Pericardium fibroblast (primary cell): ENCODE data around the gene DRD2. TPM values are rescaled to one million over a fixed set of nuclear protein-coding genes. Genes with fewer than 3 reads are reported as not detected.

Experiments
- total RNA-seq: library from RNA; depleted of rRNA; stranded (reverse); fragments of >200 nt; gene quantifications from 2 replicates; pipeline ENCODE4 v1.2.3, GENCODE V29; 2015

The DRD2 gene
- total RNA-seq, result 0.23 TPM in 1 of 2 replicates, not detected in the other

GRCh38 chr11:113475160-113475761 is at the start of gene DRD2:
Gene DRD2 (minus strand): TSS chr11:113475398. CDS start chr11:113424651, 50,747 bp downstream.

GRCh38 chr11:113387605-113388211 is 87.5 kb downstream of the DRD2 start, which contains the start of gene ANKK1:
Gene ANKK1 (plus strand): TSS chr11:113387779. CDS start chr11:113387885, 106 bp downstream.

Other genes with a start within 250 kb of the DRD2 start
- gene TTC12, start 160.8 kb downstream of the DRD2 start, total RNA-seq, result 10.0 and 13.4 TPM in 2 replicates
- gene ANKK1, start 87.6 kb downstream of the DRD2 start, total RNA-seq, result 0.12 TPM in 1 of 2 replicates, not detected in the other
- not detected in 2 replicates for gene TMPRSS5, start 230.9 kb upstream of the DRD2 start, total RNA-seq